Measurements from ENCODE around the gene SMARCC1. TPM values are rescaled to one million over a fixed set of nuclear protein-coding genes. Genes with fewer than 3 reads are reported as not detected.

SMARCC1 gene
- total RNA-seq, 1 experiment from 2014 or later = 168 TPM

- Histone ChIP-seq H3K36me3 (ENCODE audit: control insufficient read depth in 1 of 2, insufficient read depth in 2 of 2, low read length in 2 of 2) (peaks cover 39% of the 10 kb centered on the region in 2 experiments), H3K9me3 (ENCODE audit: control insufficient read depth in 1 of 2, insufficient read depth in 1 of 2, low read depth in 1 of 2, low read length in 2 of 2) (no peaks in the 10 kb centered on the region), H3K27me3 (ENCODE audit: insufficient read depth, low read length) (no peaks in the 10 kb centered on the region), H3K4me2 (ENCODE audit: low read length) (no peak overlapping the region), H2AFZ (ENCODE audit: low read depth, low read length, poor library complexity, severe bottlenecking) (no peak overlapping the region), H4K20me1 (ENCODE audit: insufficient read depth) (peaks cover 7% of the 10 kb centered on the region; the same call in 1 of the 2 replicates), H3K9me2 (ENCODE audit: insufficient read depth) (no peaks in the 10 kb centered on the region), H3K4me1 (ENCODE audit: control insufficient read depth in 1 of 2, insufficient read depth in 2 of 2, low read length in 2 of 2) (no peaks in the 10 kb centered on the region), H3K27ac (ENCODE audit: low read depth, low read length) (no peak overlapping the region), H3K4me3 (replicated peaks in 1 of 2; ENCODE audit: low read depth in 1 of 2, low read length in 2 of 2) (no peak overlapping the region), H3K9ac (ENCODE audit: low read length) (no peak overlapping the region), H3K79me2 (ENCODE audit: insufficient read depth, low read length) (peaks cover 18% of the 10 kb centered on the region)
- ATAC-seq (no peak), DNase-seq (ENCODE audit: low read depth, low spot score) (no peak)
- RAD21 ChIA-PET (ENCODE audit: low non-redundant PET in 1 of 2, low total read pairs in 2 of 2, uncharacterized antibody in 2 of 2, unreplicated experiment in 2 of 2) = no interaction called here
- POLR2A ChIA-PET = no interaction called here
- TF ChIP-seq SP1 (IDR thresholded peaks at IDR 0.05; ENCODE audit: low read depth) = no peak
- TF ChIP-seq SRF (IDR thresholded peaks at IDR 0.05; ENCODE audit: low read depth) = no peak
- TF ChIP-seq ATF3 (IDR thresholded peaks at IDR 0.05) = no peak
- no peak for TF ChIP-seq ZNF274 (IDR thresholded peaks at IDR 0.05; ENCODE audit: low read depth, low read length)
- no peak for TF ChIP-seq ZFX (IDR thresholded peaks at IDR 0.05)
- no peak for TF ChIP-seq POLR2A (IDR thresholded peaks at IDR 0.05; ENCODE audit: borderline replicate concordance, extremely low read depth, insufficient read depth, insufficient read length)
- no peak for TF ChIP-seq CTCF (IDR thresholded peaks at IDR 0.05 in 2 of 3, conservative IDR thresholded peaks at IDR 0.05 in 1 of 3; ENCODE audit: borderline replicate concordance in 1 of 3, insufficient read depth in 1 of 3, low read depth in 2 of 3, low read length in 2 of 3)
- TF ChIP-seq TCF7L2 (IDR thresholded peaks at IDR 0.05; ENCODE audit: borderline replicate concordance, extremely low read depth, insufficient read depth, insufficient read length) = no peak
- no peak for TF ChIP-seq REST (IDR thresholded peaks at IDR 0.05; ENCODE audit: low read depth)
- TF ChIP-seq FOSL1 (IDR thresholded peaks at IDR 0.05; ENCODE audit: low read depth) = no peak
- no peak for TF ChIP-seq SIN3A (IDR thresholded peaks at IDR 0.05; ENCODE audit: low read depth)
- TF ChIP-seq POLR2AphosphoS5 (IDR thresholded peaks at IDR 0.05; ENCODE audit: low read depth, low read length) = no peak
- no peak for TF ChIP-seq YY1 (IDR thresholded peaks at IDR 0.05; ENCODE audit: extremely low read depth, insufficient replicate concordance, low read depth, low read length)
- no peak for TF ChIP-seq RAD21 (IDR thresholded peaks at IDR 0.05; ENCODE audit: low read depth)
- no peak for TF ChIP-seq CEBPB (IDR thresholded peaks at IDR 0.05; ENCODE audit: low read depth)
- no peak for TF ChIP-seq EZH2phosphoT487 (IDR thresholded peaks at IDR 0.05; ENCODE audit: borderline replicate concordance)
- no peak for TF ChIP-seq EZH2 (IDR thresholded peaks at IDR 0.05)
- TF ChIP-seq EGR1 (IDR thresholded peaks at IDR 0.05; ENCODE audit: low read depth) = no peak
- intact Hi-C loops (cut with micrococcal nuclease) = no loop called here
- BruUV-seq (replicated peaks) = no TSS peak
- CTCF ChIA-PET = no interaction called here
Measured at GRCh38 chr3:47636225-47636624, 145.5 kb downstream of the SMARCC1 start.
